Panc1 (cell line): ENCODE measurements around the gene IBA57. TPM values are rescaled to one million over a fixed set of nuclear protein-coding genes. Genes with fewer than 3 reads are reported as not detected.
"Not testable (repeated sequence)": the region's sequence is repeated elsewhere in the genome, so short reads cannot be mapped to it uniquely, and the experiment has no call there.

Experiments
- ATAC-seq: fragments of 200-7000 bp; cut with Tn5 transposase; 2 replicates; pipeline ENCODE4 v1.9.1; 2020; ENCODE audit warnings: mild to moderate bottlenecking, moderate library complexity
- BruUV-seq: library from RNA; stranded (reverse); fragments of 400-500 nt; replicated peaks from 2 replicates; lab custom pipeline; 2021; lab: Mats Ljungman, UMichigan
- CTCF ChIA-PET: fragments of 300-600 bp; sonication (Branson Sonifier 250); formaldehyde crosslinking; loops from one replicate; lab custom pipeline; 2022; ENCODE audit warnings: antibody characterized with exemption; lab: Charles Lee
- POLR2A ChIA-PET: fragments of 300-600 bp; sonication (Branson Sonifier 250); formaldehyde crosslinking; loops from one replicate; lab custom pipeline; 2022; ENCODE audit warnings: antibody characterized with exemption; lab: Charles Lee
- DNase-seq: peaks from one replicate; pipeline ENCODE4 v3.0.0-alpha.2; 2010; ENCODE audit warnings: low read depth, low spot score
- H3K27ac ChIP-seq: 2 replicates; pipeline ENCODE4 v1.5.1; 2011; ENCODE audit warnings: mild to moderate bottlenecking, low read length, inconsistent platforms
- H3K27me3 ChIP-seq: fragments of 200-500 bp; sonication (Bioruptor generic); 2 replicates; pipeline ENCODE4 v1.6.0; 2014; ENCODE audit warnings: low read length, inconsistent platforms; ENCODE audit not compliant: control insufficient read depth, insufficient read depth
- H3K36me3 ChIP-seq: fragments of 200-500 bp; sonication (Bioruptor generic); 2 replicates; pipeline ENCODE4 v1.5.1; 2014; ENCODE audit warnings: inconsistent platforms, mild to moderate bottlenecking, low read length, moderate library complexity; ENCODE audit not compliant: control insufficient read depth, insufficient read depth
- H3K4me1 ChIP-seq: 2 replicates; pipeline ENCODE4 v1.5.1; 2011; ENCODE audit warnings: inconsistent platforms, mild to moderate bottlenecking, low read length, moderate library complexity; ENCODE audit not compliant: control insufficient read depth, insufficient read depth
- H3K4me3 ChIP-seq, 2 experiments: 2 replicates each; pipeline ENCODE4 v1.5.1; 2011 to 2012; ENCODE audit warnings: low read depth in 2 of 2, low read length in 2 of 2, mild to moderate bottlenecking in 2 of 2, inconsistent platforms in 1 of 2, moderate library complexity in 1 of 2
- H3K9me3 ChIP-seq: fragments of 200-500 bp; sonication (Bioruptor generic); 2 replicates; pipeline ENCODE4 v1.5.1; 2014; ENCODE audit warnings: low read depth, mild to moderate bottlenecking, inconsistent platforms, low read length, moderate library complexity; ENCODE audit not compliant: control insufficient read depth, insufficient read depth
- CTCF ChIP-seq: fragments of 450-650 bp; IDR thresholded peaks from 2 replicates; pipeline ENCODE4 v1.5.1; 2017; ENCODE audit warnings: mild to moderate bottlenecking
- POLR2AphosphoS5 ChIP-seq: IDR thresholded peaks from 2 replicates; pipeline ENCODE4 v1.6.1; 2012; ENCODE audit warnings: mild to moderate bottlenecking, low read depth, low read length, moderate library complexity
- SIN3A ChIP-seq: IDR thresholded peaks from 2 replicates; pipeline ENCODE4 v1.6.1; 2012; ENCODE audit warnings: low read depth, mild to moderate bottlenecking, low read length, moderate library complexity, borderline replicate concordance; ENCODE audit not compliant: insufficient read depth
- TCF7L2 ChIP-seq: IDR thresholded peaks from 2 replicates; pipeline ENCODE4 v1.6.1; 2011; ENCODE audit warnings: mild to moderate bottlenecking, low read depth, low read length, inconsistent platforms
- in situ Hi-C: cut with HindIII; loops from 2 replicates; pipeline ENCODE4 v1.10.0; 2016; ENCODE audit warnings: low sequenced_read_pairs, low pct_unique_long_range_greater_than_20kb
- intact Hi-C: fragments of 100-400 bp; cut with micrococcal nuclease; formaldehyde crosslinking; loops from one replicate; pipeline ENCODE4 v1.10.0; 2022; ENCODE audit not compliant: unreplicated experiment
- total RNA-seq: library from RNA; stranded (reverse); gene quantifications from one replicate; pipeline ENCODE4 v1.2.1, GENCODE V29; 2021; ENCODE audit not compliant: unreplicated experiment
- TF ChIP-seq, protein P1 (sequence below), 2 experiments: IDR thresholded peaks; 2 replicates each; pipeline ENCODE4 v1.6.1; 2011 to 2012; ENCODE audit warnings: low read depth in 2 of 2, control low read depth in 1 of 2, low read length in 1 of 2, mild to moderate bottlenecking in 1 of 2, moderate library complexity in 1 of 2; ENCODE audit not compliant: insufficient read depth in 1 of 2

The IBA57 gene
- total RNA-seq, 1 experiment from 2014 or later: 11.3 TPM

DNA sequence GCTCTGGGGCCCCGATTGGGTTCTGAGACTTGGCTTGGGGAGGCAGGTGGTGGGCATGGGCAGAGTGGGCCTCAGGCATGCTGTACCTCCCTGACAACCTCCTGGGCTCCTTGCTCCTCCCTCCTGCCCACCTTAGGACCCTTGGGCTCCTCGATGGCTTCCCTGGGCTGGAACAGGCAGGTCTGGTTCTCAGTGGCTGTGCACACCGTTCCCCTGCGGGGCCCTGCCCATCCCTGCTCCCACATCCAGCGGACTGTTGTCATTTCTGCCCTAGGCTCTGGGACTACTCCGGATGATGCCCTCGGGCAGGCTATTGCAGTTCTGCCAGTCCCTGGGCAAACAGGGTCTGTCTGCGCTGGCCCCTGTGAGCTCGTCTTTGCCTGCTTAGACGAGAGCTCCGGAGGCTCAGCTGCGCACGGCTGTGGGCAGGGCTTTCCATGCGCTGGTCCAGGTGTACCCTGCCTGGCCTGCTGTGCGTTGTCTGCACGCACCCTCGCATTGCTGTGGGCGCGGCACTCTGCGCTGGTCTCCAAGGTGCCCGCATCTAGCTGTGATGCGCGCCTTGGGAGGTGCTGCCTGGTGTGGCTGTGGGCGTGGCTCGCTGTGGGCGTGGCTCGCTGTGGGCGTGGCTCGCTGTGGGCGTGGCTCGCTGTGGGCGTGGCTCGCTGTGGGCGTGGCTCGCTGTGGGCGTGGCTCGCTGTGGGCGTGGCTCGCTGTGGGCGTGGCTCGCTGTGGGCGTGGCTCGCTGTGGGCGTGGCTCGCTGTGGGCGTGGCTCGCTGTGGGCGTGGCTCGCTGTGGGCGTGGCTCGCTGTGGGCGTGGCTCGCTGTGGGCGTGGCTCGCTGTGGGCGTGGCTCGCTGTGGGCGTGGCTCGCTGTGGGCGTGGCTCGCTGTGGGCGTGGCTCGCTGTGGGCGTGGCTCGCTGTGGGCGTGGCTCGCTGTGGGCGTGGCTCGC lies 8.2 kb downstream of the IBA57 start:
- H3K9me3 ChIP-seq, intact Hi-C loops, H3K27me3 ChIP-seq, H3K27ac ChIP-seq, POLR2A ChIA-PET, in situ Hi-C loops, DNase-seq, H3K4me1 ChIP-seq, BruUV-seq, H3K36me3 ChIP-seq: not testable (repeated sequence)
- peak overlapping the region in 1 of 2 experiments; percentile 6; a peak in 2 of 4 replicates for H3K4me3 ChIP-seq
- peak; percentile 77 for ATAC-seq
- CTCF ChIA-PET: interaction anchor here (0.5 to 0.6 kb wide), 2 partner anchors 174 to 233 kb away, joined by 6 to 7 read pairs; partner anchors contain the start of gene TRIM11

- TF ChIP-seq SIN3A (no peak), POLR2AphosphoS5 (no peak), TCF7L2 (no peak), CTCF (no peak)
- TF ChIP-seq, protein P1, sequence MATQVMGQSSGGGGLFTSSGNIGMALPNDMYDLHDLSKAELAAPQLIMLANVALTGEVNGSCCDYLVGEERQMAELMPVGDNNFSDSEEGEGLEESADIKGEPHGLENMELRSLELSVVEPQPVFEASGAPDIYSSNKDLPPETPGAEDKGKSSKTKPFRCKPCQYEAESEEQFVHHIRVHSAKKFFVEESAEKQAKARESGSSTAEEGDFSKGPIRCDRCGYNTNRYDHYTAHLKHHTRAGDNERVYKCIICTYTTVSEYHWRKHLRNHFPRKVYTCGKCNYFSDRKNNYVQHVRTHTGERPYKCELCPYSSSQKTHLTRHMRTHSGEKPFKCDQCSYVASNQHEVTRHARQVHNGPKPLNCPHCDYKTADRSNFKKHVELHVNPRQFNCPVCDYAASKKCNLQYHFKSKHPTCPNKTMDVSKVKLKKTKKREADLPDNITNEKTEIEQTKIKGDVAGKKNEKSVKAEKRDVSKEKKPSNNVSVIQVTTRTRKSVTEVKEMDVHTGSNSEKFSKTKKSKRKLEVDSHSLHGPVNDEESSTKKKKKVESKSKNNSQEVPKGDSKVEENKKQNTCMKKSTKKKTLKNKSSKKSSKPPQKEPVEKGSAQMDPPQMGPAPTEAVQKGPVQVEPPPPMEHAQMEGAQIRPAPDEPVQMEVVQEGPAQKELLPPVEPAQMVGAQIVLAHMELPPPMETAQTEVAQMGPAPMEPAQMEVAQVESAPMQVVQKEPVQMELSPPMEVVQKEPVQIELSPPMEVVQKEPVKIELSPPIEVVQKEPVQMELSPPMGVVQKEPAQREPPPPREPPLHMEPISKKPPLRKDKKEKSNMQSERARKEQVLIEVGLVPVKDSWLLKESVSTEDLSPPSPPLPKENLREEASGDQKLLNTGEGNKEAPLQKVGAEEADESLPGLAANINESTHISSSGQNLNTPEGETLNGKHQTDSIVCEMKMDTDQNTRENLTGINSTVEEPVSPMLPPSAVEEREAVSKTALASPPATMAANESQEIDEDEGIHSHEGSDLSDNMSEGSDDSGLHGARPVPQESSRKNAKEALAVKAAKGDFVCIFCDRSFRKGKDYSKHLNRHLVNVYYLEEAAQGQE (IDR thresholded peaks at IDR 0.05; ENCODE audit: insufficient read depth in 1 of 2, low read depth in 2 of 2, low read length in 1 of 2): no peak
- H3K4me1 ChIP-seq: peaks cover 4% of the 10 kb centered on the region; the same call in 1 of the 2 replicates
- no peaks in the 10 kb centered on the region for H3K9me3 ChIP-seq
- no peak overlapping the region for H3K27ac ChIP-seq
- BruUV-seq: no TSS peak
- H3K4me3 ChIP-seq: no peak overlapping the region
- H3K36me3 ChIP-seq: no peaks in the 10 kb centered on the region
- ChIA-PET POLR2A (interaction anchor here (0.5 kb wide), 1 partner anchor 238 kb away, joined by 6 read pairs; no protein-coding TSS in a partner anchor), CTCF (interaction anchor here (0.5 to 0.6 kb wide), 2 partner anchors 175 to 232 kb away, joined by 6 to 7 read pairs; partner anchors contain the start of gene TRIM11)
- in situ Hi-C loops: no loop called here
- ATAC-seq (peak; percentile 71; the same call in 1 of the 2 replicates), DNase-seq (no peak)
- intact Hi-C loops: no loop called here
- H3K27me3 ChIP-seq: no peaks in the 10 kb centered on the region
These were observed 9.1 kb downstream of the IBA57 start for GRCh38 chr1:228174482-228175315.
